Measurements from ENCODE around the gene ABCC1. TPM values are rescaled to one million over a fixed set of nuclear protein-coding genes. Genes with fewer than 3 reads are reported as not detected.

The ABCC1 gene
- total RNA-seq, 1 experiment from 2014 or later: 56.4 TPM

GRCh38 chr16:16051132-16051531 is 101.7 kb downstream of the ABCC1 start:
- no peak overlapping the region for H3T11ph ChIP-seq (ENCODE audit: low read length)
- H3K9ac ChIP-seq (ENCODE audit: extremely low read depth, insufficient read length, low read length): no peak overlapping the region
- no peak overlapping the region for H4K91ac ChIP-seq (ENCODE audit: insufficient read length, low read depth, low read length)

More at GRCh38 chr16:16051132-16051531, 101.7 kb downstream of the ABCC1 start:
- TF ChIP-seq CTCF (conservative IDR thresholded peaks at IDR 0.05): no peak
- Histone ChIP-seq H2BK120ac (ENCODE audit: low read depth, low read length, poor library complexity, severe bottlenecking) (no peak overlapping the region), H2AFZ (ENCODE audit: low read length) (no peak overlapping the region), H3K27me3 (ENCODE audit: insufficient read depth, low read length) (no peaks in the 10 kb centered on the region), H3K18ac (ENCODE audit: insufficient read length, low read depth, low read length) (no peak overlapping the region), H3K4me1 (ENCODE audit: insufficient read depth, low read length) (no peaks in the 10 kb centered on the region), H3K23me2 (ENCODE audit: insufficient read length, low read depth, low read length, poor library complexity, severe bottlenecking) (no peaks in the 10 kb centered on the region), H2BK12ac (ENCODE audit: insufficient read length, low read depth, low read length) (no peak overlapping the region), H4K8ac (replicated peaks; ENCODE audit: insufficient read length, low read depth, low read length) (no peak overlapping the region), H2AK5ac (ENCODE audit: insufficient read length, low read length) (no peak overlapping the region), H3K79me1 (ENCODE audit: insufficient read depth, low read depth, low read length, poor library complexity, severe bottlenecking) (no peaks in the 10 kb centered on the region), H2BK20ac (ENCODE audit: low read depth, low read length, poor library complexity, severe bottlenecking) (no peak overlapping the region), H3K14ac (ENCODE audit: insufficient read depth, low read length) (no peak overlapping the region), H3K9me3 (ENCODE audit: control insufficient read depth, low read depth, low read length) (no peaks in the 10 kb centered on the region), H3K4ac (ENCODE audit: low read depth, low read length) (no peak overlapping the region), H2BK15ac (ENCODE audit: low read depth, low read length) (no peak overlapping the region), H3K56ac (ENCODE audit: insufficient read length, low read depth, low read length) (no peak overlapping the region), H4K20me1 (ENCODE audit: control insufficient read depth, insufficient read depth, insufficient read length) (no peaks in the 10 kb centered on the region), H3K23ac (ENCODE audit: insufficient read length, low read depth, low read length) (no peak overlapping the region), H3K4me2 (ENCODE audit: insufficient read depth, insufficient read length, low read length) (no peak overlapping the region), H4K5ac (ENCODE audit: insufficient read length, low read depth, low read length) (no peak overlapping the region), H3K27ac (ENCODE audit: insufficient read length, low read depth, low read length) (no peak overlapping the region), H2BK5ac (ENCODE audit: insufficient read length, low read length) (no peak overlapping the region), H3K79me2 (ENCODE audit: insufficient read depth, low read length) (no peaks in the 10 kb centered on the region)
- H3K4me3 Mint-ChIP-seq: no peak overlapping the region
- H3K27ac Mint-ChIP-seq: no peak overlapping the region
- H3K9me3 Mint-ChIP-seq: no peaks in the 10 kb centered on the region
- DNase-seq: no peak
- no peaks in the 10 kb centered on the region for H3K27me3 Mint-ChIP-seq (ENCODE audit: low read depth)
- H3K4me1 Mint-ChIP-seq: no peaks in the 10 kb centered on the region
- peaks cover 32 to 84% (median 82%) of the 10 kb centered on the region in 3 experiments; a peak in 6 of 7 replicates for H3K36me3 Mint-ChIP-seq (ENCODE audit: insufficient read depth in 1 of 3, low read depth in 3 of 3)
- WGBS (ENCODE audit: extremely low coverage, insufficient read length, low lambda C conversion rate): no CpG with 5 or more reads among the region's 4 CpGs
